Daoy (cell line): ENCODE measurements around the gene SOX12. TPM values are rescaled to one million over a fixed set of nuclear protein-coding genes. Genes with fewer than 3 reads are reported as not detected.
"Not testable (repeated sequence)": the region's sequence is repeated elsewhere in the genome, so short reads cannot be mapped to it uniquely, and the experiment has no call there.

Experiments used
- DNase-seq: peaks from one replicate; pipeline ENCODE4 v3.0.0-alpha.2; 2015; ENCODE audit warnings: low read depth
- total RNA-seq: library from RNA; depleted of rRNA; stranded (reverse); fragments of >200 nt; shearing (Covaris generic); gene quantifications from 2 replicates; pipeline ENCODE4 v1.2.3, GENCODE V29; 2014

SOX12 gene
- total RNA-seq, 1 experiment from 2014 or later = 1.1 TPM

GRCh38 chr20:328975-329695, 3.8 kb downstream of the SOX12 start:
- no peak for DNase-seq

- DNase-seq = no peak
These were observed 4.5 kb downstream of the SOX12 start for GRCh38 chr20:329851-330232.

- peak; percentile 54 for DNase-seq
These were observed 5.1 kb downstream of the SOX12 start for GRCh38 chr20:330233-331149.

- DNase-seq = no peak
These were observed 9.2 kb downstream of the SOX12 start for GRCh38 chr20:334578-334977.

- not testable (repeated sequence) for DNase-seq
These were observed 10.7 kb downstream of the SOX12 start for GRCh38 chr20:336040-336439.

GRCh38 chr20:341682-342081, 16.3 kb downstream of the SOX12 start:
- DNase-seq = peak; percentile 84

- no peak for DNase-seq
These were observed 17.8 kb downstream of the SOX12 start for GRCh38 chr20:343107-343506.

- DNase-seq = no peak
These were observed 20.8 kb downstream of the SOX12 start for GRCh38 chr20:346033-346639.

- DNase-seq = peak; percentile 61
These were observed 21.4 kb downstream of the SOX12 start, which contains the start of gene NRSN2 for GRCh38 chr20:346640-347316. NRSN2 (plus strand) TSS chr20:347111; CDS start chr20:349644, 2,533 bp downstream.

GRCh38 chr20:347317-347639, 21.9 kb downstream of the SOX12 start:
- no peak for DNase-seq

- DNase-seq = peak; percentile 96
These were observed 22.5 kb downstream of the SOX12 start for GRCh38 chr20:347640-348484.

- no peak for DNase-seq
These were observed 23.9 kb downstream of the SOX12 start for GRCh38 chr20:348972-349841.

GRCh38 chr20:353166-353565, 27.8 kb downstream of the SOX12 start:
- no peak for DNase-seq

- DNase-seq = peak; percentile 75
These were observed 29.1 kb downstream of the SOX12 start for GRCh38 chr20:354298-354977.

GRCh38 chr20:356154-356553, 30.8 kb downstream of the SOX12 start:
- not testable (repeated sequence) for DNase-seq

- no peak for DNase-seq
These were observed 31.4 kb downstream of the SOX12 start for GRCh38 chr20:356745-357144.

GRCh38 chr20:358891-359555, 33.7 kb downstream of the SOX12 start:
- DNase-seq = no peak

GRCh38 chr20:361561-361960, 36.2 kb downstream of the SOX12 start:
- DNase-seq = no peak
